IMR-90 (cell line): ENCODE data around the gene EMCN.
A peak's percentile ranks its signal among the peaks of the same experiment; 100 is the strongest.

Experiments used
- CEBPB ChIP-seq: IDR thresholded peaks from 2 replicates; pipeline ENCODE4 v1.6.1; 2012; ENCODE audit warnings: low read depth, low read length, improper control_type of control experiment
- CHD1 ChIP-seq: IDR thresholded peaks from 2 replicates; pipeline ENCODE4 v1.6.1; 2012; ENCODE audit warnings: low read depth, low read length, improper control_type of control experiment
- CTCF ChIP-seq: conservative IDR thresholded peaks from 2 replicates; pipeline ENCODE4 v1.5.1; 2012; ENCODE audit warnings: mild to moderate bottlenecking, low read depth, low read length, improper control_type of control experiment
- FOS ChIP-seq: fragments of 150-350 bp; IDR thresholded peaks from 2 replicates; pipeline ENCODE4 v1.6.1; 2016; ENCODE audit warnings: low read depth, low read length
- NFE2L2 ChIP-seq: fragments of 150-350 bp; IDR thresholded peaks from 2 replicates; pipeline ENCODE4 v1.6.1; 2016; ENCODE audit warnings: low read depth, mild to moderate bottlenecking, low read length
- POLR2A ChIP-seq: IDR thresholded peaks from 2 replicates; pipeline ENCODE4 v1.6.1; 2012; ENCODE audit warnings: mild to moderate bottlenecking, low read depth, low read length
- RFX5 ChIP-seq: IDR thresholded peaks from 2 replicates; pipeline ENCODE4 v1.8.0; 2012; ENCODE audit warnings: low read depth, mild to moderate bottlenecking, low read length, moderate library complexity
- SMC3 ChIP-seq: fragments of 150-350 bp; IDR thresholded peaks from 2 replicates; pipeline ENCODE4 v1.6.1; 2016; ENCODE audit warnings: low read depth, mild to moderate bottlenecking, antibody characterized with exemption, low read length, moderate library complexity
- TF ChIP-seq, protein P1 (sequence below): fragments of 150-350 bp; IDR thresholded peaks from 2 replicates; pipeline ENCODE4 v1.6.1; 2017; ENCODE audit warnings: mild to moderate bottlenecking, antibody characterized with exemption, low read length, low read depth
- TF ChIP-seq, protein P2 (sequence below): fragments of 150-350 bp; IDR thresholded peaks from 2 replicates; pipeline ENCODE4 v1.6.1; 2016; ENCODE audit warnings: low read depth, mild to moderate bottlenecking, low read length, moderate library complexity, borderline replicate concordance

DNA sequence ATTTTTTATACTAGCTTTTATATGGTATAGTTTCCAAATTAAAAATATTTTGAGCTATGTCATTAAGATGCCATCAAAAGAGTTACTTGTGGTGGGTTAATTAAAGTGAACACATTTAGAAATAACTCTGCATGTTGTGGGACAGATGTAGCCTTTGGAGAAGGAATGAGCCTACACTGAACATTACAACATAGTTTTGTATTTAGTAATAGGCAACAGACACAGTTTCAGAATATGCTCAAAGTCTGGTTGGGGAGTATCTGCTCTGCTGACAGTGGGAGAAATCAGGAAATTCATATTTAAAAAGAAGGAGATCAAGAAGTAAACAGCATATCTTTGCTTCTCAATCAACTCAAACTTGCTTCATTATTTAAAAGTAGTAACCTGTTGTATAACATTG is 23.7 kb downstream of the EMCN start:
- no peak for TF ChIP-seq SMC3
- TF ChIP-seq CTCF, result no peak
- TF ChIP-seq CEBPB, result peak; percentile 6; the same call in 1 of the 2 replicates
- TF ChIP-seq FOS, result no peak
- no peak for TF ChIP-seq NFE2L2
- TF ChIP-seq RFX5, result no peak
- TF ChIP-seq, protein P1, sequence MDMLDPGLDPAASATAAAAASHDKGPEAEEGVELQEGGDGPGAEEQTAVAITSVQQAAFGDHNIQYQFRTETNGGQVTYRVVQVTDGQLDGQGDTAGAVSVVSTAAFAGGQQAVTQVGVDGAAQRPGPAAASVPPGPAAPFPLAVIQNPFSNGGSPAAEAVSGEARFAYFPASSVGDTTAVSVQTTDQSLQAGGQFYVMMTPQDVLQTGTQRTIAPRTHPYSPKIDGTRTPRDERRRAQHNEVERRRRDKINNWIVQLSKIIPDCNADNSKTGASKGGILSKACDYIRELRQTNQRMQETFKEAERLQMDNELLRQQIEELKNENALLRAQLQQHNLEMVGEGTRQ, result no peak
- TF ChIP-seq, protein P2, sequence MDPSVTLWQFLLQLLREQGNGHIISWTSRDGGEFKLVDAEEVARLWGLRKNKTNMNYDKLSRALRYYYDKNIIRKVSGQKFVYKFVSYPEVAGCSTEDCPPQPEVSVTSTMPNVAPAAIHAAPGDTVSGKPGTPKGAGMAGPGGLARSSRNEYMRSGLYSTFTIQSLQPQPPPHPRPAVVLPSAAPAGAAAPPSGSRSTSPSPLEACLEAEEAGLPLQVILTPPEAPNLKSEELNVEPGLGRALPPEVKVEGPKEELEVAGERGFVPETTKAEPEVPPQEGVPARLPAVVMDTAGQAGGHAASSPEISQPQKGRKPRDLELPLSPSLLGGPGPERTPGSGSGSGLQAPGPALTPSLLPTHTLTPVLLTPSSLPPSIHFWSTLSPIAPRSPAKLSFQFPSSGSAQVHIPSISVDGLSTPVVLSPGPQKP, result no peak
- TF ChIP-seq POLR2A, result no peak
- TF ChIP-seq CHD1, result no peak
